AG09319 (cell line): Measurements from ENCODE around the gene GRID1.

ENCODE experiments used
- DNase-seq: peaks from one replicate; pipeline ENCODE4 v3.0.0-alpha.2; 2010; ENCODE audit warnings: low read depth; ENCODE audit errors: extremely low read depth
- TF ChIP-seq, protein P1 (sequence below): IDR thresholded peaks from 2 replicates; pipeline ENCODE4 v1.5.1; 2011; ENCODE audit warnings: low read depth, mild to moderate bottlenecking, inconsistent platforms, low read length, moderate library complexity

GRID1 gene

DNA sequence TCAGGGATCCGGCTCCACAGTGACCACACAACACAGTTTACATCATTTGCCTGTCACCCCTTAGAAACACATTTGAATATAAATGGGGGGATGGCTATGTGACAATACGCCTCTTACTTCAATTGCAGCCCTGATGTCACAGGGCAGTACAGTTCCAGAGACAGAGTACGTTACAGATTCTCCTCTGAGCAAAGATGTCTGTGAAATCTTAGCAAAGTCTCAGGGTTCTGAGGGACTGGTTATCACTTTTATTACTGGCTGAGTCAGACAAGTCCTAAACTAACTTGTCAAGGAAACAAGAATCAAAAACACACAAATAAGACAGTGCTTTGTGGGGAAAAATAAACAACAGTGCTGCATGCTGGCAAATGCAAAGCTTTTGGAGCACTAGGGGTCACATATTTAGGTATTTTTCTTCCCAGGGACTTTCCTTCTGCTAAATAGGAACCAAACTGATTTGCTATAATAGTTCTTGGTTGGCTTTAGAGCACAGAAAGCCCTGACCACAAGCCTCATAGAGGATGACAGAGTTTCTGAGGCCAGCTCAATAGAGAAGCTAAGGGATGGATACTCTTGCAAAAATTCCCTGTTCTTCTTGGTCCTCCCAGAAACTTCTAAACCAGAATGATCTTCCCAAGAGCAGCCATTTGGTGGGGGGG, 501.6 kb downstream of the GRID1 start:
- DNase-seq, result no peak
- TF ChIP-seq, protein P1, sequence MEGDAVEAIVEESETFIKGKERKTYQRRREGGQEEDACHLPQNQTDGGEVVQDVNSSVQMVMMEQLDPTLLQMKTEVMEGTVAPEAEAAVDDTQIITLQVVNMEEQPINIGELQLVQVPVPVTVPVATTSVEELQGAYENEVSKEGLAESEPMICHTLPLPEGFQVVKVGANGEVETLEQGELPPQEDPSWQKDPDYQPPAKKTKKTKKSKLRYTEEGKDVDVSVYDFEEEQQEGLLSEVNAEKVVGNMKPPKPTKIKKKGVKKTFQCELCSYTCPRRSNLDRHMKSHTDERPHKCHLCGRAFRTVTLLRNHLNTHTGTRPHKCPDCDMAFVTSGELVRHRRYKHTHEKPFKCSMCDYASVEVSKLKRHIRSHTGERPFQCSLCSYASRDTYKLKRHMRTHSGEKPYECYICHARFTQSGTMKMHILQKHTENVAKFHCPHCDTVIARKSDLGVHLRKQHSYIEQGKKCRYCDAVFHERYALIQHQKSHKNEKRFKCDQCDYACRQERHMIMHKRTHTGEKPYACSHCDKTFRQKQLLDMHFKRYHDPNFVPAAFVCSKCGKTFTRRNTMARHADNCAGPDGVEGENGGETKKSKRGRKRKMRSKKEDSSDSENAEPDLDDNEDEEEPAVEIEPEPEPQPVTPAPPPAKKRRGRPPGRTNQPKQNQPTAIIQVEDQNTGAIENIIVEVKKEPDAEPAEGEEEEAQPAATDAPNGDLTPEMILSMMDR, result no peak

DNA sequence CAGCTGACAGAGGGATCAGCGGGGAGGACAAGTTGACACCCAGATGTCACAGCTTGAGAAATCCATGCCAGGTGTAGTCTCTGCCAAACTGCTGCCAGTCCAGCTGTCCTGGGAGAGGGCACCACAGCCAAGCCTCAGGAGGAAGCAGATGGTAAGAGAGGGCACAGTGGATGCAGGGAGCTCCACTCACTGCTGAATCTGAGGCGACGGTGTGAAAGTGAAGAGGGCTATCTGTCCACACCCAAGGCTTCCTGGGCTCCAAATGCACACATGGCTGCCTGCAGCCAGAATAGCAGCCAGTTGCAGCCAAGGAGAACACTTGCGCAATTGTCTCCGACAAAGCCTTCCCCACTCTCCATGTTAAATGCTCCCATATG, 502.4 kb downstream of the GRID1 start:
- TF ChIP-seq, protein P1, result no peak
- no peak for DNase-seq

DNA sequence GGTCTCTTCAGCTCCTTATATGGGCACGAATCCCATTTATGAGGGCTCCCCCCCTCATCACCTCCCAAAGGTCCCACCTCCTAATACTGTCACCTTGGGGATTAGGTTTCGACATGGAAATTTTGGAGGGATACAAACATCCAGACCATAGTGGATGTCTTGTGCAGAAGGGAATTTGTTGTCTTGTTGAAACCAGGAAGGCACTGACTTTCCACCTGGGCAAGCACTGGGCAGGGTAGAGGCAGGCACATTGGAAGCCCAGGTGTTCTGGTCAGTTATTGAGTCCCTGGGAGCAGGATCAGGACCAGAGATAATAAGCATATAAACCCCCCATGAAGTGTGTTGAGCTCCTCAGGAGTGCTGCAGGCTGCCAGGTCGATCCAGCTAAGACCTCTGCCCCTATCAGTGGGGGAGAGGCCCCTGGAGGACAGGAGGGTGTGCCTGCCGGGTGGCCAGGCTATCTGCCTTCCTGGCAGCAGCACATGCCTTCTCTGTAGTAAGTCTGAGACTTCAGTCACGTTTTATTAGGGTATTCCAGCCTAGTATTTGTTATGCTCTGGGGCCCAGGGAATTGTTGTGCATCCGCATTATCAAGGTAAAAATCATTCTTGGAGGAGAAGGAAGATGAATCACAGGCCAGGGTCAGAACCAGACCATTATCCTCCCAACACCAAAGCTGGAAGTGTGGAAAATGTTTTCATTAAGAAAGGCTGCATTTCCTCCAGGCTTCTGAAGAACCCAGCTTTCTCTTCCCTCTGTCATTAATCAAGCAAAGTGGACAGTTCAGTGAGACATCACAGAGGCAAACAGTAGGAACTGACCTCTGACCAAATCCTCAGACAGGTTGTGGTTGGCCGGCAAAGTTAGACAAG, 503.1 kb downstream of the GRID1 start:
- TF ChIP-seq, protein P1, result no peak
- no peak for DNase-seq

DNA sequence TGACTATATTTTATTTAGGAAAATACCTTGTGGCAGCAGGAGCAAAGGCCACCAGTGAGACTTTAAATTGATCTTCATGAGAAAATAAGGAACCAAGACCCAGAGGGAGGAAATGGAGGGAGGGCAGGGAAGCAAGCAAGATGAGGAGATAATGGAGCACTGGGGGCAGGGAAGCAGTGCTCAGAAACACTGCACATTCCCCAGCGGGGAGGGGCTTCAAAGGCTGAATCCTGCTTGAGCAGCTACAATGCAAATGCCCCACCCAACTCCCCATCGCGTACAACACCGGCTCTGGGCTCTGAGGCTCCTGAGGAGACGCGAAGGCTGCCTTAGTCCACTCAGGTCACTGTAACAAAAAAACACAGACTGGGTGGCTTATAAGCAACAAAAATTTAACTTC, 503.8 kb downstream of the GRID1 start:
- no peak for DNase-seq
- TF ChIP-seq, protein P1, result no peak

DNA sequence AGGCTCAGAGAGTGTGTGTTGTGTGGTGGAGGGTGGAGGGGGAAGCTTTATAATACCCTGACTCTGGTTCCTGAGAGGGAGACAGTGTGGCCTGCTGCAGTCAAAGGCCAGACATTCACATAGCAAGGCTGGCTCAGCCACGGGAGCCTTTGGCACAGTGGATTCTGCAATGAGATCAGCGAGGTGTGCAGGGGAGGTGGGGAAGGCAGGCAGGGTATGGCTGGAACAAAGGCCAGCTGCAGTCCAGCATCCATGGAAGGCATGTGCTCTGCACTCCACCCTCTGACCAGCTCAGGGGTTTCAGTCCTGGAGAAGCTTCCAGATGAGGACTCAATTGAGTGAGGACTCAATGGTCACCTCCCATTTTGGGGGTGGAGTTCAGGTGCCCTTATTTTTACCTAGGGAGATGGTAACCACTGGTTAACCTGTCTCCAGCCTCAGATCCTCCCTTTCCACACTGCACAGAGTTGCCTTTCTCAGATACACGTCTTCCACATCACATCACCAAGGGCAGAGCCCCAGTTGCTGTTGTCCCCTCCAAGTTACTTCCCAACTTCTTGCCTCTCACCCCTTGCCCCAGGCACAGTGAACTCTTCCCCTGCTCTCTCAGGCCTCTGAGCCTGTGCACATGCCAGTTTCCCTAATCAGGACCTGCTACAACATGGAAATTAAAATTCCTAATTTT, 504.9 kb downstream of the GRID1 start:
- TF ChIP-seq, protein P1, result no peak
- DNase-seq, result no peak

DNA sequence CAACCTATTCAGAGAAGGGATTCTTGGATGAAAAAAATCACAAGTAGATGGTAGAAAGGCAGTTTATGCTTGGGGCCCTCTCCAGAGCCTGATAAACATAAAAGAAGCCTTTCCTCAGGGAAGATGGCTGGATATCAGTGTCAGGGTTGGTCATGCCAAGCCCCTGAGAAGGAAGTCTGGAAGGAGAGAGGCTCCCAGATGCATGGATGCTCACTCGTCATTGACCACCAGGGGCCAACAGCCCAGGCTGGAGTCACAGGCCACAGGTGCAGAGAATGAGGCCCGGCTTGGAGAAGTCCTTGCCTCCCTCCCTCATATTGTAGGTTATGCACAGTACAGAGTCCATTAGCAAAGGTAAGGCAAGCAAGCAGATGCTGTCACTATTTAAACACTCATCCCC, 506.7 kb downstream of the GRID1 start:
- DNase-seq, result no peak
- TF ChIP-seq, protein P1, result no peak
